WERI-Rb-1 (cell line): ENCODE results near the gene CTNNA1.

Experiments used
- DNase-seq: peaks from one replicate; pipeline ENCODE4 v3.0.0-alpha.2; 2020
- H3K27ac ChIP-seq: fragments of 250-450 bp; sonication (Bioruptor Pico); 2 replicates; pipeline ENCODE4 v1.5.1; 2020; ENCODE audit warnings: mild to moderate bottlenecking, moderate library complexity
- H3K27me3 ChIP-seq: fragments of 250-450 bp; sonication (Bioruptor Pico); 2 replicates; pipeline ENCODE4 v1.5.1; 2021; ENCODE audit warnings: mild to moderate bottlenecking, low read depth, moderate library complexity; ENCODE audit not compliant: insufficient read depth, severe bottlenecking
- H3K36me3 ChIP-seq: fragments of 250-450 bp; sonication (Bioruptor Pico); 2 replicates; pipeline ENCODE4 v1.5.1; 2020; ENCODE audit warnings: mild to moderate bottlenecking, moderate library complexity
- H3K4me3 ChIP-seq: 2 replicates; pipeline ENCODE4 v1.5.1; 2011; ENCODE audit warnings: low read depth, mild to moderate bottlenecking, control low read depth, low read length
- H3K9me3 ChIP-seq: fragments of 250-450 bp; sonication (Bioruptor Pico); 2 replicates; pipeline ENCODE4 v1.5.1; 2021; ENCODE audit warnings: mild to moderate bottlenecking, moderate library complexity; ENCODE audit not compliant: severe bottlenecking
- TF ChIP-seq, protein P1 (sequence below): IDR thresholded peaks from 2 replicates; pipeline ENCODE4 v1.5.1; 2011; ENCODE audit warnings: low read depth, mild to moderate bottlenecking, control low read depth, inconsistent platforms, low read length

CTNNA1 gene

DNA sequence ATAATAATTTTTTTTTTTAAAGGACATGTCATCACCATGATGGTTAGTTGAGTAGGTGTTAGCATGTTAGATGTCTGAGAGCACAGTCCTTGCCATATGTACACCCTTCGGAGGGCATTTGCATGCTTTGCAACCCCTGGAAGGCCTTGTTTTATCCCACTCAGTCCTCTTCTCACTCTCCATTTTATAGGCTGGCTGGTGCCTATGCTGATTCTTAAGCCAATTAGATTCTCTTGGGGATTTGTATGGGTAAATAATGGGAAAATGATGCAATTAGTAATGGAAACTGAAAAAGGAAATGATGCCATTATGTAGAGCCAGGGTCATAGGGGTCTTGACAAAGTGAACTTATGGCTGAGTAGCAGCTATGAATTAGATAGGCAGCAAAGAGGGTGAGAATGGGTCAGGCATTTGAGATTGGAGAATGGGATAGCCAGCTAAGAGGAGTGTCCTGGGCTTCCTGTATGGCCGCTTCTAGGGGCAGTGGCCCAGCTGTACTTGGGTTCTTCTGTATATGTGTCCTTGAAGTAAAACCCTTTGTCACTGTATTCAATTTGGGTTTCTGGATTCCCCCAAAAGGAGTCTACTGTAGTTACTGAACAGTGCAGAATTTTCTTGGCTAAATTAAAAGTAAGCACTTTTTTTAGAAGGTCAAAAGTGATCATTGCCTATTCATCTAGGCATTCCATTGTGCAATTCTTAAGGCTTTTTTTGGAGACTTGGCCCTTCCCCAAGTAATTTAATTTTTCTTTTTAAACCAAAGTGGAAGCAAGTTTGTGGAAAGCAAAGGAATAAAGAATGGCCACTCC, 90.3 kb downstream of the CTNNA1 start:
- Histone ChIP-seq H3K9me3 (no peaks in the 10 kb centered on the region), H3K27me3 (no peaks in the 10 kb centered on the region), H3K36me3 (peaks cover 10% of the 10 kb centered on the region), H3K4me3 (no peak overlapping the region), H3K27ac (no peak overlapping the region)
- DNase-seq: no peak
- TF ChIP-seq, protein P1, sequence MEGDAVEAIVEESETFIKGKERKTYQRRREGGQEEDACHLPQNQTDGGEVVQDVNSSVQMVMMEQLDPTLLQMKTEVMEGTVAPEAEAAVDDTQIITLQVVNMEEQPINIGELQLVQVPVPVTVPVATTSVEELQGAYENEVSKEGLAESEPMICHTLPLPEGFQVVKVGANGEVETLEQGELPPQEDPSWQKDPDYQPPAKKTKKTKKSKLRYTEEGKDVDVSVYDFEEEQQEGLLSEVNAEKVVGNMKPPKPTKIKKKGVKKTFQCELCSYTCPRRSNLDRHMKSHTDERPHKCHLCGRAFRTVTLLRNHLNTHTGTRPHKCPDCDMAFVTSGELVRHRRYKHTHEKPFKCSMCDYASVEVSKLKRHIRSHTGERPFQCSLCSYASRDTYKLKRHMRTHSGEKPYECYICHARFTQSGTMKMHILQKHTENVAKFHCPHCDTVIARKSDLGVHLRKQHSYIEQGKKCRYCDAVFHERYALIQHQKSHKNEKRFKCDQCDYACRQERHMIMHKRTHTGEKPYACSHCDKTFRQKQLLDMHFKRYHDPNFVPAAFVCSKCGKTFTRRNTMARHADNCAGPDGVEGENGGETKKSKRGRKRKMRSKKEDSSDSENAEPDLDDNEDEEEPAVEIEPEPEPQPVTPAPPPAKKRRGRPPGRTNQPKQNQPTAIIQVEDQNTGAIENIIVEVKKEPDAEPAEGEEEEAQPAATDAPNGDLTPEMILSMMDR: no peak

DNA sequence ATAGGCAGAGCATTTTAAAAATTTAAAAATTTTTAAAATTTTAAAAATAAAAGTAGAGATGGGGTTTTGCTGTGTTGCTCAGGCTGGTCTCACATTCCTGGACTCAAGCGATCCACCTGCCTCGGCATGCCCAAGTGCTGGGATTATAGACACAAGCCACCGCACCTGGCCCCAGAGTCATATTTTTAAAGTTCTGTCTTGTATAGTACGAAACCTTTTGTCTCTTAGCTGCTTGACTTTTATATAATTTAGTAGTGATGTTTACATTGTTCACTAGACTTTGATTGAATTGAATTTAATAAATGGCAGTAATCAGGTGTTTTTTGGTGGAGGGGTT, 90.9 kb downstream of the CTNNA1 start:
- TF ChIP-seq, protein P1: no peak
- no peak overlapping the region for H3K4me3 ChIP-seq
- H3K9me3 ChIP-seq: no peaks in the 10 kb centered on the region
- no peaks in the 10 kb centered on the region for H3K27me3 ChIP-seq
- no peak for DNase-seq
- peaks cover 10% of the 10 kb centered on the region for H3K36me3 ChIP-seq
- H3K27ac ChIP-seq: no peak overlapping the region

DNA sequence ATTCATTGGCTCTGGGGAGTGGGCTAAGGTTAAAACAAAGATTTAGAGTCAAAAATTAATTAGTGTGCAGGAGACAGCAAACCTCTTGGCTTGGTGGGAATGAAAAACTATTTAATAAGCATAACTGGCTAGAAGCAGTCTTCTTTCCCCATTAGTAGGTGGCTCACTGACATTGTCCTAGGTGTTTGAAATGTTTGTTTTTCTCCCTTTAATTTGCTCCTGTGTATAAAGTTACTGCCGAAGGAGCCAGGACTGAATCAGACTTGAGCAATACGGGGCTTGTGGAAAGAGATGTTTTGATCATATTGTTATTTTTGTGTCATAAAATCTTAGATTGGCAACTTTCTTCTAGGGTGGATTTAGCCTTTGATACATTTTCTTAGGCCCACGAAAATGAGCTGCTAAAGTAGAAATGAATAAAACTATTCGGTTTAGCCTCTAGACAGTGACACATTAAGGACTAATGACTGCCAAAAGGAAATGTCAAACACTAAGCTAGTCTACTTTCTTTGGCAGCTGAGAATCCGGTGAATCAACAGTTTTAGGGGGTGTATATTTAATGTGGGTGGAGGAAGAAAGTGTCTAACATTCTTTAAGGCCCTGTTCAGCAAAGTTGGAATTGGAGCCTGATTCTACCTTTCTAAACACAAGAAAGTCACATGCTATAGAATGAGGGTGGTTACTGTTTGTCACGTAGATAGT, 91.7 kb downstream of the CTNNA1 start:
- Histone ChIP-seq H3K27ac (no peak overlapping the region), H3K9me3 (no peaks in the 10 kb centered on the region), H3K4me3 (no peak overlapping the region), H3K27me3 (no peaks in the 10 kb centered on the region), H3K36me3 (peaks cover 10% of the 10 kb centered on the region)
- TF ChIP-seq, protein P1: no peak
- no peak for DNase-seq

DNA sequence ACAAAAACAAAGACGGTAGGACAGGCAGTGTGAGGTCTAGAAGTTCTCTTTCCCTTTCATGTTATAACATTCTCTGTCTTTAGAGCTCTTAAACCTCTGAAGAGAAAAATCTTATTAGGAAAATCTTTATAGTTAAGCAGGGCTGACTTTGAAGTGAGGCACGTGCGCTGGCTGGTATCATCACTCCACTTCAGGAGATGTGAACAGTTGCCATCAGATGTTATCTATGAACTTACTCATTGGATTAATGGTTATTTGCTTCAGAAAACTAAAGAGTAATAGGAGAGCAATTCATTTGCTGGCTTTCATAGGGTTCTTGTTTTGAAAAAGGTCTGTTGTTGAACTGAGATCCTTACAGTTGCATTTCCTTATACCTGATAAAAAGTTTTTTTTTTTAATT, 96.2 kb downstream of the CTNNA1 start:
- TF ChIP-seq, protein P1: no peak
- Histone ChIP-seq H3K4me3 (no peak overlapping the region), H3K27me3 (no peaks in the 10 kb centered on the region), H3K9me3 (no peaks in the 10 kb centered on the region), H3K27ac (no peak overlapping the region), H3K36me3 (peaks cover 3% of the 10 kb centered on the region; the same call in 1 of the 2 replicates)
- DNase-seq: no peak

DNA sequence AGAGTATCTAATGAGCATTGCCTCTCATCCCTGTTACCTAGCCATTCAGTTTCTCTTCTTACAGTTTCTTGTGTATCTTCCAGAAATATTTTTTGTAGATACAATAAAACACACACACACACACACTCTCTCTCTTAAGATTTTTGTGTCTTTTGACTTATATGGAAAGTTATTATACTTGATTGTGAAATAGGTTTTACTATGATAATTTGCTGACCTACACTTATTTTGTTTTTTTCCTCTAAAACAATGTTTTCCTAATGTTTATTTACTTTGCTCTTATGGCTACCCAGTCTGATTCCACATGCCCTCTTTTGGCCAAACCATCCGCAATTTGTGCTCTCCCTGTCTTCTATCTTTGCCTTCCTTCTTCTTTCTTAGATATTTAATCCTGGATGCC, 96.7 kb downstream of the CTNNA1 start:
- TF ChIP-seq, protein P1: no peak
- Histone ChIP-seq H3K36me3 (peaks cover 3% of the 10 kb centered on the region; the same call in 1 of the 2 replicates), H3K9me3 (no peaks in the 10 kb centered on the region), H3K27me3 (no peaks in the 10 kb centered on the region), H3K4me3 (no peak overlapping the region), H3K27ac (no peak overlapping the region)
- DNase-seq: no peak
